HG03103 (cell line): ENCODE measurements around the gene ENTREP1.

ENCODE experiments used
- ATAC-seq: cut with Tn5 transposase; IDR thresholded peaks from one replicate; pipeline ENCODE4 v1.9.1; 2021; ENCODE audit warnings: low read depth; ENCODE audit not compliant: unreplicated experiment

Gene ENTREP1

GRCh38 chr9:69319324-69320025 lies 5.5 kb upstream of the ENTREP1 start:
- ATAC-seq = no peak

- ATAC-seq = no peak
Measured at GRCh38 chr9:69322256-69322655, 2.8 kb upstream of the ENTREP1 start.

- ATAC-seq = no peak
Measured at GRCh38 chr9:69323861-69324260, 1.2 kb upstream of the ENTREP1 start.

- ATAC-seq = no peak
Measured at GRCh38 chr9:69325409-69326212, 596 bp downstream of the ENTREP1 start.

GRCh38 chr9:69326261-69326660 lies 1.2 kb downstream of the ENTREP1 start:
- no peak for ATAC-seq

GRCh38 chr9:69330580-69330979 lies 5.6 kb downstream of the ENTREP1 start:
- no peak for ATAC-seq

- ATAC-seq = no peak
Measured at GRCh38 chr9:69331444-69331843, 6.4 kb downstream of the ENTREP1 start.

GRCh38 chr9:69332067-69332685 lies 7.2 kb downstream of the ENTREP1 start:
- ATAC-seq = no peak

GRCh38 chr9:69333716-69334115 lies 8.7 kb downstream of the ENTREP1 start:
- no peak for ATAC-seq

- ATAC-seq = no peak
Measured at GRCh38 chr9:69334317-69334716, 9.3 kb downstream of the ENTREP1 start.

GRCh38 chr9:69339620-69340019 lies 14.6 kb downstream of the ENTREP1 start:
- ATAC-seq = no peak

GRCh38 chr9:69340631-69341030 lies 15.6 kb downstream of the ENTREP1 start:
- no peak for ATAC-seq

GRCh38 chr9:69342769-69343168 lies 17.8 kb downstream of the ENTREP1 start:
- ATAC-seq = no peak

- no peak for ATAC-seq
Measured at GRCh38 chr9:69344459-69344858, 19.4 kb downstream of the ENTREP1 start.

GRCh38 chr9:69346596-69347390 lies 21.8 kb downstream of the ENTREP1 start:
- ATAC-seq = no peak

- ATAC-seq = no peak
Measured at GRCh38 chr9:69347607-69348006, 22.6 kb downstream of the ENTREP1 start.

- ATAC-seq = no peak
Measured at GRCh38 chr9:69351227-69351626, 26.2 kb downstream of the ENTREP1 start.

- ATAC-seq = no peak
Measured at GRCh38 chr9:69355232-69355631, 30.2 kb downstream of the ENTREP1 start.

- ATAC-seq = no peak
Measured at GRCh38 chr9:69357030-69357775, 32.2 kb downstream of the ENTREP1 start.

GRCh38 chr9:69357821-69358220 lies 32.8 kb downstream of the ENTREP1 start:
- no peak for ATAC-seq
